ENCODE data around the gene TMEM209.
"Not testable (repeated sequence)": the region's sequence is repeated elsewhere in the genome, so short reads cannot be mapped to it uniquely, and the experiment has no call there.

The TMEM209 gene

GRCh38 chr7:130127404-130127803, 77.8 kb downstream of the TMEM209 start:
- no peak for DNase-seq (ENCODE audit: low read depth in 2 of 2)

DNA sequence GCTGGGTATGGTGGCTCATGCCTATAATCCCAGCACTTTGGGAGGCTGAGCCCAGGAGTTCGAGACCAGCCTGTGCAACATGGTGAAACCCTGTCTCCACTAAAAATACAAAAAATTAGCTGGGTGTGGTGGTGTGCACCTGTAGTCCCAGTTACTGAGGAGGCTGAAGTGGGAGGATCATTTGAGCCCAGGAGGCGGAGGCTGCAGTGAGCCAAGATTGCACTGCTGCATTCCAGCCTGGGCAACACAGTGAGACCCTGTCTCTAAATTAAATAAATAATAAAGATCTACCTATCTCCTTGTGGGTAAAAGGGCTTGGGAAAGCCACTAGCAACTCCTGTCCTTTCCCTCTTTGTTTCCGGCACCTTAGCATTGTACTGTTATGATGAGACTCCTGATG, 78.4 kb downstream of the TMEM209 start:
- DNase-seq (ENCODE audit: low read depth in 2 of 2), result not testable (repeated sequence)

DNA sequence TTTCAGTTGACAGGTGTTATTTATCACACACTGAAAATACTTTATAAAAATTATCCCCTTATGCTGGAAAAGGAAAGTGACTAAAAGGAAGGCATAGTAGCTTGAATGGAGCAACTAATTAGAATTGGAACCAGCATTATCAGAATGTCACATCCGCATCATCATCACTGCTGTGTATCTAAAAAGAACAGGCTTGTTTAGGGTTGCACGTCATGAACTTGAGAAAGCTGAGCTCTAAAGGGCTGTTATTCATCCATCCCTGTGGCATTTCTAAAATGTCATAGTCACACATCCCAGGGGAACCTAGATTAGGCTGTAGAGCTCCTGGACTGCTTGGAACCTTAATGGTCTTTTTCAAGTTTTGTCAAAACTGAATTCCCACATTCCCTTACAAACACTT, 80.5 kb downstream of the TMEM209 start:
- DNase-seq (ENCODE audit: low read depth in 2 of 2), result no peak

- no peak for DNase-seq (ENCODE audit: low read depth in 2 of 2)
These were observed 81.7 kb downstream of the TMEM209 start for GRCh38 chr7:130123501-130123900.

GRCh38 chr7:130118801-130119200, 86.4 kb downstream of the TMEM209 start:
- DNase-seq (ENCODE audit: low read depth in 2 of 2), result no peak

DNA sequence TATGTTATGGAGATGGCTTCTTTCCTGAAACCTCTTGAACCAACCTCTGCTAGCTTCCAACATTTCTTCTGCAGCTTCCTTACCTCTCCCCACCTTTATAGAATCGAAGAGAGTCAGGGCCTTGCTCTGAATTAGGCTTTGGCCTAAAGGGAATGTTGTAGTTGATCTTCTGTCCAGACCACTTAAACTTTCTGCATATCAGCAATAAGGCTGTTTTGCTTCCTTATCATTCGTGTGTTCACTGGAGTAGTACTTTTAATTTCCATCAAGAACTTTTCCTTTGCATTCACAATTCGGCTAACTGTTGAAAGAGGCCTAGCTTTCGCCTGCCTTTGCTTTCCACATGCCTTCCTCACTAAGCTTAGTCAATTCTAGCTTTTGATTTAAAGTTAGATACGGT, 86.9 kb downstream of the TMEM209 start:
- no peak for DNase-seq (ENCODE audit: low read depth in 2 of 2)

DNA sequence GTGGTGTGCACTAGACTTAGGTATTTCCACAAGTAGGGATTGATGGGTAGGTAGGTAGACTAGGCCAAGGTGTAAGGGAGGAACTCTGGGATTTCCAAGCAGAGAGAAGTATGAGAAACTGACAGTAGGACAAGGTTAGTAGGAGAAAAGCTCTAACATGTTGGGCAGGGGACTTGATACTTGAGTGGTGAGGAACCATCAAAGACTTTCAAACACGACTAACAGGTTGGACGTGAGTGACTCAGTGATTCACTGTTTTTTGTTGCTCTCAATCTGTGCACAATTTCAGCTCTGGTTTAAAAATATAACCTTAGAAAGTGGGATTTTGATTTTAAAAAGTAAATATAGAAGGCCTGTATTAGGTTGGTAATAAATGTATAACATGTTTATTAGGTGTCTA, 90.4 kb downstream of the TMEM209 start:
- DNase-seq (ENCODE audit: low read depth in 2 of 2), result no peak

Measured in fibroblast of skin of left quadriceps (primary cell).